ENCODE results near the gene OASL. TPM values are rescaled to one million over a fixed set of nuclear protein-coding genes. Genes with fewer than 3 reads are reported as not detected.

Gene OASL
- total RNA-seq = under 0.01 and 0.29 TPM in 2 replicates

GRCh38 chr12:121038861-121039668, at the start of gene OASL:
Gene OASL (minus strand): TSS chr12:121039246. CDS start chr12:121038971, 275 bp downstream.

GRCh38 chr12:121015825-121016766, 22.9 kb downstream of the OASL start, which contains the start of gene C12orf43:
Gene C12orf43 (minus strand): TSS chr12:121016487. CDS start chr12:121016474, 13 bp downstream.

GRCh38 chr12:120978296-120979219, 60.5 kb downstream of the OASL start, which contains the start of gene HNF1A:
Gene HNF1A (plus strand): TSS chr12:120978543. CDS start chr12:120978769, 226 bp downstream.

Small RNAs within 50 kb of the gene (small RNA-seq; reads per million reads assigned to genes)
- not detected for gene AC079602.2

Other genes with a start within 250 kb of the OASL start
- 13.0 and 15.1 TPM in 2 replicates for gene SPPL3, start 134.9 kb downstream of the OASL start, total RNA-seq
- gene HNF1A, start 60.7 kb downstream of the OASL start, total RNA-seq = not detected in 2 replicates
- gene C12orf43, start 22.8 kb downstream of the OASL start, total RNA-seq = 18.9 and 22.3 TPM in 2 replicates
- gene P2RX7, start 93.6 kb upstream of the OASL start, total RNA-seq = 3.2 and 3.6 TPM in 2 replicates
- gene P2RX4, start 170.9 kb upstream of the OASL start, total RNA-seq = 31.6 and 38.7 TPM in 2 replicates